Keratinocyte (primary cell): ENCODE data around the gene SNCA. TPM values are rescaled to one million over a fixed set of nuclear protein-coding genes. Genes with fewer than 3 reads are reported as not detected.

Experiments
- DNase-seq: peaks from one replicate; pipeline ENCODE4 v3.0.0-alpha.2; 2011; ENCODE audit warnings: low read depth, missing footprints, low spot score
- FAIRE-seq: peaks from 2 replicates; lab custom pipeline; 2011; peaks lifted over from hg19 to GRCh38; lab: Jason Lieb, UNC
- H2AFZ ChIP-seq: 2 replicates; pipeline ENCODE4 v1.6.0; 2012; ENCODE audit warnings: low read length, control low read depth, inconsistent platforms; ENCODE audit not compliant: control insufficient read depth
- H3K27ac ChIP-seq: 2 replicates; pipeline ENCODE4 v1.5.1; 2011; ENCODE audit warnings: low read length; ENCODE audit not compliant: control insufficient read depth, insufficient read depth
- H3K27me3 ChIP-seq: 3 replicates; pipeline ENCODE4 v1.6.0; 2011; ENCODE audit warnings: low read length; ENCODE audit not compliant: control insufficient read depth, insufficient read depth; ENCODE audit errors: extremely low read depth
- H3K36me3 ChIP-seq, 2 experiments: 2 replicates in 1 of 2; 3 replicates in 1 of 2; pipeline ENCODE4 v1.5.1; 2011; ENCODE audit warnings: low read length in 2 of 2, mild to moderate bottlenecking in 1 of 2; ENCODE audit not compliant: control insufficient read depth in 2 of 2, insufficient read depth in 2 of 2; ENCODE audit errors: extremely low read depth in 1 of 2
- H3K4me1 ChIP-seq: 3 replicates; pipeline ENCODE4 v1.5.1; 2011; ENCODE audit warnings: low read length; ENCODE audit not compliant: control insufficient read depth, insufficient read depth; ENCODE audit errors: extremely low read depth
- H3K4me2 ChIP-seq: 3 replicates; pipeline ENCODE4 v1.6.0; 2011; ENCODE audit warnings: low read depth, low read length; ENCODE audit not compliant: control insufficient read depth, insufficient read depth; ENCODE audit errors: extremely low read depth
- H3K4me3 ChIP-seq, 3 experiments: fragments of 200-600 bp in 1 of 3; sonication (generic) in 1 of 3; 2 replicates in 2 of 3; 3 replicates in 1 of 3; pipeline ENCODE4 v1.5.1; 2011 to 2016; ENCODE audit warnings: low read length in 3 of 3, mild to moderate bottlenecking in 3 of 3, control low read depth in 2 of 3, inconsistent platforms in 1 of 3, low read depth in 1 of 3, mixed read lengths in 1 of 3, mixed run types in 1 of 3, moderate library complexity in 1 of 3; ENCODE audit not compliant: control insufficient read depth in 2 of 3, insufficient read depth in 2 of 3; ENCODE audit errors: extremely low read depth in 1 of 3
- H3K79me2 ChIP-seq: 2 replicates; pipeline ENCODE4 v1.6.0; 2012; ENCODE audit warnings: low read length; ENCODE audit not compliant: control insufficient read depth, insufficient read depth
- H3K9ac ChIP-seq: 3 replicates; pipeline ENCODE4 v1.6.0; 2011; ENCODE audit warnings: low read length; ENCODE audit not compliant: control insufficient read depth, insufficient read depth; ENCODE audit errors: extremely low read depth
- H3K9me1 ChIP-seq: 3 replicates; pipeline ENCODE4 v1.6.0; 2011; ENCODE audit warnings: low read length; ENCODE audit not compliant: control insufficient read depth, insufficient read depth; ENCODE audit errors: extremely low read depth
- H3K9me3 ChIP-seq: 2 replicates; pipeline ENCODE4 v1.5.1; 2012; ENCODE audit warnings: low read depth, low read length; ENCODE audit not compliant: control insufficient read depth
- H4K20me1 ChIP-seq: 3 replicates; pipeline ENCODE4 v1.6.0; 2011; ENCODE audit warnings: low read length; ENCODE audit not compliant: control insufficient read depth, insufficient read depth; ENCODE audit errors: extremely low read depth
- CTCF ChIP-seq, 3 experiments: IDR thresholded peaks in 1 of 3; conservative IDR thresholded peaks in 1 of 3; optimal IDR thresholded peaks in 1 of 3; 2 replicates in 2 of 3; 3 replicates in 1 of 3; pipeline versions ENCODE3 to v1.5.1; 2011; ENCODE audit warnings: low read length in 3 of 3, mild to moderate bottlenecking in 3 of 3, moderate library complexity in 2 of 3, control low read depth in 1 of 3, inconsistent platforms in 1 of 3; ENCODE audit not compliant: insufficient read depth in 2 of 3; ENCODE audit errors: extremely low read depth in 1 of 3
- EZH2 ChIP-seq: IDR thresholded peaks from one replicate; pipeline ENCODE4 v1.6.1; 2012; ENCODE audit warnings: inconsistent platforms, mild to moderate bottlenecking, low read length, moderate library complexity
- dilution Hi-C: fragments of 300-500 bp; cut with MboI; formaldehyde crosslinking; loops from one replicate; pipeline ENCODE4 v1.7.0; 2020; ENCODE audit warnings: low sequenced_read_pairs; ENCODE audit not compliant: extremely low pct_ligation_motif_present
- polyA plus RNA-seq, 5 experiments: library from polyadenylated mRNA; depleted of rRNA in 3 of 5; stranded (reverse) in 3 of 5; stranded (forward) in 1 of 5; unstranded in 1 of 5; fragments of >200 nt; gene quantifications; 1 replicate in 1 of 5; 2 replicates in 3 of 5; 3 replicates in 1 of 5; pipeline versions ENCODE4 v1.2.1 to v1.2.3, GENCODE V29; 2011 to 2012; ENCODE audit warnings: missing spikeins in 2 of 5, low read depth in 1 of 5, low replicate concordance in 1 of 5

The SNCA gene
- polyA plus RNA-seq, 1 donor (not counting 4 experiments of a cell fraction or from before 2014, with no cell fraction given), result 61.3 TPM

GRCh38 chr4:89800012-89800516, 36.9 kb downstream of the SNCA start:
- Histone ChIP-seq H3K9ac (peak overlapping the region; percentile 26), H3K27ac (peak overlapping the region; percentile 49), H3K27me3 (no peaks in the 10 kb centered on the region), H3K9me1 (no peaks in the 10 kb centered on the region), H2AFZ (no peak overlapping the region), H3K4me2 (peak overlapping the region; percentile 46), H3K4me1 (peaks cover 19% of the 10 kb centered on the region), H3K79me2 (no peaks in the 10 kb centered on the region), H3K9me3 (no peaks in the 10 kb centered on the region), H4K20me1 (no peaks in the 10 kb centered on the region), H3K36me3 (no peaks in the 10 kb centered on the region), H3K4me3 (peak overlapping the region in 1 of 3 experiments; percentile 21)
- TF ChIP-seq EZH2, result no peak
- no peak for TF ChIP-seq CTCF (optimal IDR thresholded peaks at IDR 0.05 in 1 of 3, IDR thresholded peaks at IDR 0.05 in 1 of 3, conservative IDR thresholded peaks at IDR 0.05 in 1 of 3; ENCODE audit: extremely low read depth in 1 of 3, insufficient read depth in 2 of 3, low read length in 3 of 3)
- DNase-seq (no peak), FAIRE-seq (peak; percentile 5)
- dilution Hi-C loops, result no loop called here

GRCh38 chr4:89799071-89799470, 37.9 kb downstream of the SNCA start:
- TF ChIP-seq CTCF (optimal IDR thresholded peaks at IDR 0.05 in 1 of 3, IDR thresholded peaks at IDR 0.05 in 1 of 3, conservative IDR thresholded peaks at IDR 0.05 in 1 of 3; ENCODE audit: extremely low read depth in 1 of 3, insufficient read depth in 2 of 3, low read length in 3 of 3) (no peak), EZH2 (no peak)
- Histone ChIP-seq H4K20me1 (no peaks in the 10 kb centered on the region), H3K36me3 (no peaks in the 10 kb centered on the region), H3K9me1 (no peaks in the 10 kb centered on the region), H3K27ac (no peak overlapping the region), H2AFZ (no peak overlapping the region), H3K27me3 (no peaks in the 10 kb centered on the region), H3K9ac (no peak overlapping the region), H3K4me3 (no peak overlapping the region), H3K4me2 (no peak overlapping the region), H3K9me3 (no peaks in the 10 kb centered on the region), H3K4me1 (peaks cover 19% of the 10 kb centered on the region), H3K79me2 (no peaks in the 10 kb centered on the region)
- no peak for DNase-seq
- dilution Hi-C loops, result no loop called here
- FAIRE-seq, result no peak
